Measurements from ENCODE around the gene BATF.

Gene BATF

DNA sequence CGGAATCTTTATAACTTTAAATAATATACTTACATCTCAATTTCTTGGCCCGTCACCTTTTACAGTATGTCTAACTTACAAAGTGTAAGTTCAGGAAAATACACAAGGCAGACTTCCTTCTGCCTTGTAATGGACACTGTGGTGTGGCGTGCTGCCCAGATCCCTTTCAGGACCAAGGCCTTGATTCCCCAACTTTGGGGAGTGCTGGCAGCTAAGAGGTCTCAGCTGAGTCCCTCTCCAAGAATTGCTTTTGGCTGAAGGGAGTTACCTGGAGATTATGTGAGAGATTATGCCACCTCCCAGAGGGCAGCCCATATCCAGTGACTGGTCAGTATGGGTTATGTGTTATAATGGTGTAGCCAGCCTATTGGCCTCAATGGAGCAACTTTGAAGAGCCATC lies 21.2 kb upstream of the BATF start:
- DNase-seq = no peak

DNA sequence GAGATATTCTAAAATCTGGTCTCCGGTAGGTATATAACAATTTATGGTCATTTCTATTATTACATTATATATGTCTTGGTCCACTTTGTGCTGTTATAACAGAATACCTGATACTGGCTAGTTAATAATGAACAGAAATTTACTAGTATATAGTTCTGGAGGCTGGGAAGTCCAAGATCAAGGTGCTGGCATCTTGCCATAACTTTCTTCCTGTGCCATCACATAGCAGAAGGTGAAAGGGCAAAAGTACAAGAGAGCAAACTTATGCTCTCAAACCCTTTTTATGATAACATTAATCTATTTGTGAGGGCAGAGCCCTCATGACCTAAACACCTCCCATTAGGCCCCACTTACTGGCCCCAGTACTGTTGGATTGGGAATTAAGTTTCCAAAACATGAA lies 17.9 kb upstream of the BATF start:
- DNase-seq = no peak

DNA sequence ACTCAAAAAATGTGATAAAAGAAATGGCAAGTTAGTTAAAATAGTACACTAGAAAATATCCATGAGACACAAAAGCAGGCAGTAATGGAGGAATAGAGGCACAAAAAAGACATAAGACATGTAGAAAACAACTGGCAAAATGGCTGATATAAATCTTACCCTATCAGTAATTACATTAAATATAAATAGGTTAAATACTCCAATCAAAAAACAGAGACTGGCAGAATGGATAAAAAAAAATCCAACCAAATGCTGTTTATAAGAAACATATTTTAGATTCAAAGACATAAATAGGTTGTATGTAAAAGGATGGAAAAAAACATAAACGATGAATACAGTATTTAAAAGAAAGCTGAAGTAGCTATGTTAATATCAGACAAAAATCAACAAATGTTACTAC lies 15.3 kb upstream of the BATF start:
- DNase-seq = no peak

DNA sequence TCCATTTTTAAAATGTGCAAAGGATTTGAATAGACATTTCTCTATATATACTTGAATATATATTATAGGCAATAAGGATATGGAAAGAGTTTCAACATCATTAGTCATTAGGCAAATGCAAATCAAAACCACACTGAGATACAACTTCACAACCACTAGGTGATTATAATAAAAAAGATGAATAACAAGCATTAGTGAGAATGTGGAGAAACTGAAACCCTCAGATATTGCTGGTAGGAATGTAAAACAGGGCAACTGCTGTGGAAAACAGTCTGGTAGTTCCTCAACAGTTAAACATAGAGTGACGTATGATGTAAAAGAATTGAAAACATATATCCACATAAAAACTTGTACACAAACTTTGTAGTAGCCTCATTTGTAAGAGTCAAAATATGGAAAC lies 11.7 kb upstream of the BATF start:
- DNase-seq = no peak

DNA sequence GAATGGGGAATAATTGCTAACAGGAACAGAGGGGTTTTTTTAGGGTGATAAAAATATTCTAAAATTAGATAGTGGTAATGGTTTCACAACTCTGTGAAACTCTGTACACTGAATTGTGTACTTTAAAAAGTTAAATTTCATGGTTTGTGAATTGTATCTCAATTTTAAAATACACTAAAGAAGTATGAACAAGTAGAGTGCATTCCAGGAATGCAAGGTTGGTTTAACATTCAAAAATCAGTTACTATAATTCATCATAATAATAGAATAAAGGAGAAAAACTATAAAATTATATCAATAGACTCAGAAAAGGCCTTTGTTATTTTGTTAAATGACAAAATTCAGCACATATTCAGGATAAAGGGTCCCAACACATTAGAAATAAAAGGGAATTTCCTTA lies 11.1 kb upstream of the BATF start:
- DNase-seq = no peak

DNA sequence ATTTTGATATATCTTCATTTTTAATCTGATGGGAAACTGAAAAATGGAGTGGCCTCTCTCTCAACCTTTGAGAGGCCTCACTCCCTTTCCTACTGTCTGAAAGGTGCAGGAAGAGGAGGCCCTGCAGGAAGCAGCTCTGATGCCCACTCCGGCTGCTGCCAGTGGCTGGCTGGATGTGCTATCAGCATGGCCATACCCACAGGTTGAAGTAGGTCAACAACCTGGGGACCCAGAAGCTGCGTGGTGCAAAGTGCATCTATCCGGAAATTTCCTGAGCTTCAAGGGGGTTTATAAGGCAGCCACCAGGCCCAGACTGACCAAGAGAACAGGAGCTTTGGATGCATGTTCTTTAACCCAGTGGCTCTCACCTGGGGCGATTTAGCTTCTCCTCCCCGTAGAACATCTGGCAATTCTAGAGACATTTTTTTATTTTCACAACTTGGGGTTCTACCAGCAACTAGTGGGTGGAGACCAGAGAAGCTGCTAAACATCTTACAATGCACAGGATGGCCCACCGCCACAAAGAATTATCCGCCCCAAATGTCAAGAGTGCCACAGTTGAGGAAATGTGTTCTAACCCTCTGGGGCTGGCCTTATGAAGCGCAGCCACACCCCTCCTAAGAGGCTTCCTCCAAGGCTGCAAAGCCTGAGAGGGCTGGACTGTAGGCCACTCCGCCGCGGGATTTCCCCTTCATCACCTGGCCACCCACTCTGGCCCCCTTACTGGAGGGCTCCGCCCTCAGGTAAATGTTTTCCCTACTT lies 8.2 kb upstream of the BATF start:
- DNase-seq = no peak

DNA sequence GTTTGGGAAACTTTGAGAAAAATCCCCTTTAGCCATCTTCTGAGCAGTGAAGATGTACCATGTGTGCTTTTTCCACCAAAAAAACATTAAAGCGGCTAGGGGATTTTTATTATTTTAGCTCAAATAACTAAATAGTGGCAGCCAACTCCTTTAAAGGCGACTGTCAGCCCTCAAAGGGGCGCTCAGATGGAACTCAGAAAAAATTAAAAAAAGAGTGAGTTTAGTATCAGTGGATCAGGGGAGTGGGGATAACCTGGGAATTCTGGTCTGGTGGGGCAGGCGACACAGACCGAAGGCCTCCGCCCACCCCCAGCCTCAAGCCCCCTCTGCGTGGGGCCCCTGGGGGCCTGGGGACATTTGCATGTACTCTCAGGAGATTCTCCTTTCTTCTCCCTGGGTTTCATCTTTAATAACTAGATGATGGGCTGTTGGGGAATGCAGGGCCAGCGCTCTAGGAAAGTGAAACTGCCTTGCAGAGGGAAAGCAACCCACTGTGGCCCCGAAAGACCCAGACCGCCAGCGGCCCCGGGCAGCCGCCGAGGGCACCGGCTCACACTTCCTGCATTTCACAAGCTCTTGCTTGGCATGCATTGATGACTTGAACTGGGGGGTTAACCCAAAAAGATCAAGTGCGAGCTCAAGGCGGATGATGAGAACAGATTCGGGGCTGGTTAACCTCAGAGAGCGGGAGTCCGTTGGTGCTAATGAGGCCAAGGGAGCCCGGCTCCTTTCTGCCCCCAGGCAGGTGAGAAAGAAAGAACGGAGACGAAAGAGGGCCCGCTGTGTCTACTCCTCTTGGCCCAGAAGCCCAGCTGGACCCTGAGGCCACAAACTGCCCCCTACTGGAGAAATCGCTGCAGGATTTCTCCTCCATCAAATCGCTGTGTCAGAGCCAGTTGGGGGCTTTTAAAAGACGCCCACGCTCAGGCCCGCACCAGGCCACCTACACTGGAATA lies 7.3 kb upstream of the BATF start:
- DNase-seq = no peak

DNA sequence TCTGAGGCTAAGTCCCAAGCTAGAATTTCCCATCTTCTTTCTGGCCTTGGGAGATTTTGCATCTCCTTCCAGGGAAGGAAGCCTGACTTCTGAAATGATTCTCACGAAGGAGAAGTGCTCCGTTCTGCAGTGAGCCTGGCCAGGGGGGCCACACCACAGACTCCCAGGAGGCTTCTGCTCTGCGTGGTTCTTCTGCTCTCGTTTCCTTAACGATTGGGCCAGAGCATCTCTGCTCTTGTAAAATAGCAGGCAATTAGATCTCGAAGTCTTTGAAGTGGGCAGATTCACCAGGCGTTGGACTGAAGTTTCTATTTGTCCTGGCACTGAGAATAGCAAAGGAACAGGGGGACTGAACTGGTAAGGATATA lies 6.7 kb upstream of the BATF start:
- DNase-seq = no peak

DNA sequence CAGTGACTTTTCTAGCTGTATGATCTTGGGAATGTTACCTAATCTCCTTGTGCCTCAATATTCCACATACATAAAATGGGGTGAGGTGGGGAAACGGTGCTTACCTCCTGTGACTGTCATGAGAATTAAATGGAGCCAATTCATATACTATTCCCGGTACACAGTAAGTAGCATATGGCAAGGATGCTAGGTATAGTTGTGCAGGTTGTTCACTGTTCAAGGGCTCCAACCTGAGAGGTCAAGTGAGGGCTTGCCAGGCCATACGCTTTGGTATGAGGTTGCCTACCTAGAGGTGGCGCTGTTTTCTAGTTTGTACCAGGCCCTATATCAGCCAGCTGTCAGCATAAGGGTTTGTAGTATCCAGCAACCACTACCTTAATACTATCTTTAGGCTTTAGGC lies 3.6 kb upstream of the BATF start:
- no peak for DNase-seq

DNA sequence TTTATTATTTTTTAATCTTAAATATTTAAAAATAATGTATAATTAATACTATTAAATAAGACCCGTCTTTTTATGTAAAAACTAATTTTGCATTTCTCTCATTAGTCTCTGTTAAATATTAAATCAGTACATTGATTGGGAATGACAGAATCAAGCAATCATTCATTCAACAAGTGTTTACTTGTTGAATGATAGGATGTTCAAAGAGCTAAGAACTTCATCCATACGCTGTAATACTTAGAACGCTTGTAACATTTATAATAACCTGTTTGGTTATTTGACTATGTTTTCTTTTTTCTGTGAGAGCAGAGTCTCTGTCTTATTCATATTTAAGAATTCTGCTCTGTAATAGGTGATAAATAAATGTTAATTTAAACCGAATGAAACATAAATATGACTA lies 2.9 kb upstream of the BATF start:
- no peak for DNase-seq

DNA sequence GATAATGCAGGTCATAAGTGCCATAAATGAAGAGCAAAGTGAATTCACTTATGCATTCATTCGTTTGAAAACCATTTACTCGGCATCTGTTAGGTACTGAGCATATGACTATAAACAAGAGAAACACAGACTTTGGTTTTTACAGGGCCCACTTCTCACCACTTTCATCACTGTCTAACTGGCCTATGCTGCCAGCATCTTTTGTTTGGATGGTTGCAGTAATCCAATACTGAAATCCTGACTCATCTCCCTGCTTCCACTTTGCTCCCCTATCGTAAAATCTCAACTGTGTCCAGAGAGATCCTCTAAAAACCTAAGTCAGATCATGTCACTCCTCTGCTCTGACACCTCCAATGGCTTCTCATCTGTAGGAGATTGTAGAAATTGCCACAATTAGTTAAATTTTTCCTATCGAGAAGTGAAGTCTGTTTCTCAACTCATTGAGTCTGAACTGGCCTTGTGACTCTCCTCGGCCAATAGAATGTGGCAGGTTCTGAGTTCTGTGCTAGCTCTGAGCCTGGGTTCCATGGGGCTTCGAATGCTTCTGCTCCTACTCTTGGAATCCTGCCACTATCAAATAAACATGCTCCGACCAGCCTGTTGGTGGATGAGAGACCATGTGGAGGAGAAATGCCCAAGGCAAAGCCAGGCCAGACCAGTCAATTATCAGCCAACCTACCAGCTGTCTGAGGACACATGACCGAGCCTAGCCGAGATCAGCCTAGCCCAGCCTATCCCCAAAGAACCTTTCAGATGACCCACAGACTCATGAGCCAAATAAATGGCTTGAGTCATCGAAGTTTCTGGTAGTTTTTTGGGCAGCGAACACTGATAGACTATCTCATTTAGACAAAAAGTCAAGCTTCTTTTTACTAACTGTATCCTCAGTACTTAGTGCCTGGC lies 2.2 kb upstream of the BATF start:
- DNase-seq = no peak

DNA sequence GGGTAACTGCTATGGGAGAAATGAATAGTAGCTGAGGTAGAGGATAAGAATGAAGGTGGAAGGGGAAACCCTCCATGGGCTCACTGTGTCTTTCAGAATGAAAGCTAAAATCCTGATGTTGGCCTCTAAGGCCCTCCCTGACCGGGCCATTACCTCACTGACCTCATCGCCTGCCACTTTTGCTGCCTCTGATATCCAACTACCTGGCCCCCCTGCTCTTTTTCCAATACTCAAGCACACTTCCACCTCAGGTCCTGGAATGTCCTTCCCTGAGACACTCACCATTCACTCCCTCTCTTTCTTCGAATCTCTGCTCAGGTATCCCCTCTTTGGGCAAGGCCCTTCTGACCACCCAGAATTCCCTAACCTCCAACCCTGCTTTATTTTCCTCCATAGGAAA lies 1.4 kb upstream of the BATF start:
- DNase-seq = no peak

DNA sequence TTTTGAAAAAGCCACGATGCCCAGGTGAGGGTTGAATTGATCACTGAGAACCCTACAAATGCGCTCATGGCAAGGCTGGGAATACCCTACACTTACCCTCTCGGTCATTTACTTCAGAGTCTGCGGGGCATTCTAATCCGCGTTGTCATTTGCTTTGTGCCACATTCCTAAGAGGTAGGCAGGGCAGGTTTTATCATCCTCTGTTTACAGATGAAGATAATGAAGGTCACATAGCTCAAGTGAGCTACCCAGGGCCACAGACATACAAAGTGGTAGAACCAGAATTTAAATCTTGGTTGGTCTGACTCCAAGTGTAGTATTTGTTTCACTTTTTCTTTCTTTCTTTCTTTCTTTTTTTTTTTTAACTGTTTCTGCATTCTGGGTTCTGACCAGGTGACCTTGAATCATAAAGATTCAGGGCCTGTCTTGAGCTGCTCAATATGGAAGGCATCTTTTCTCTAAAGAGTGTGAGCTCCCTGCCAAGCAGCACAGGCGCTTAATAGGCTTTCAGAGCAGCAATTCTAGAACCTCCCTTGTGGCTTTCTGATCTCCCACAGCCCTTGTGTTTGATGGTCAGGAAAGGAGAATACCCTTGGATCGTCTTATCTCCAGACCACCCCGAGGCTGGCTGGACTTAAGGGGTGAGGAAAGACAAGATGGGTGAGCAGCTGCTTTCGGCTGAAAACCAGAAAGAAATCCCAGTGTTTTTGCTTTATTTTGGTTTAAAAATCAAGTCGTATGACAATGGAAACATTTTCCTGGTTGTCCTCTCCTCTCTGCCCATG lies 662 bp upstream of the BATF start:
- no peak for DNase-seq

DNA sequence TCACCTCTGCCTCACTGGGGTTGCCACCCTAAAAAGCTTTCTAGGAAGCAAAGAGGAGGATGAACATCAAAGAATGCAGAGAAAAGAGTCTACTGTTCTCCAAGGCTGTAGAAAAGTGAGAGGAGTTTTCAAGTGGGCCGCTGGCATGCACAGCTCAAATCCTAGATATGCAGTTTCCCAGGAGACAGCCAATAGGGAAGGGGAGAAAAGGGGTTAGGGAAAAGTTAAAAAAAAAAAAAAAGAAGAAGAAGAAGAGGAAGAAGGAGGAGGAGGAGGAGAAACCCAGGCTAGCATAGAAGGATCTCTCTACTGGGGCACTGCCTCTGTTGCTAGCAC lies 682 bp downstream of the BATF start:
- no peak for DNase-seq

DNA sequence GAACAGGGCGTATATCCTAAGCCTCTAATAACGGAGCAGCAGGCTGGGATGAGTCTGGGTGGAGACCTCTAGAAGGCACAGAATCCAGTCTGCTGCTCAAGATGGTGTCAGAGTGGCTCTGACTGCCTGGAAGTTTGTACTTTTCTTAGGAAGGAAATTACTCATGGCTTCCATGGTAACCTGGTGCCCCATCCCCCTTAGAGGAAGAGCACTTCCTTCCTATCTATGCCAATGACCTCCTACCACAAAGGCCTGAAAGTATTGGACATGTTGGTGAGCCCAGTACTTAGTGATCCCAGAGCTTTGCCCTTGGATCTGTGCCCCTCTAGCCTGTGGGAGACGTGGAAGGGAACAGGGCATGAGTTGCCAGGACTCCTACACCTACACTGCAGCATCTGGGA lies 1.5 kb downstream of the BATF start:
- DNase-seq = no peak

DNA sequence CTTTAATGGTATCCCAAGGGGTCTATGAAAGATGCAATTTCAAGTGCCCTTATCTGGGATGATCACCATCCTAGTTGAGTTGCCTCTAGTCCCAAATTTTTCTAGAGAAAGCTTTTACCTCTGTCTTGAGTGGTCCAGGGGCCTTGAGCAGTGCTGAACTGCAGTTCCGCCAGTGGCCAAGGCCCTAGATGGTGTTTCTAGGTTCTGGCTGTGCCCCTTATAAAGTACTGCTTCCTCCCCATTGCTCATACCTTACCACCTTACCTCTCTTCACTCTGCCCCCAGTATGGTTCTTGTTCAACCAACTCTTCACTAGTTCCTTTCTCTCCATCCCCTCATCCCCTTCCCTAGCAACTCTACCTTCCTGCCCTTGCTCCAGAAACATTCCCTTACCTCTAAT lies 3.7 kb downstream of the BATF start:
- DNase-seq = no peak

DNA sequence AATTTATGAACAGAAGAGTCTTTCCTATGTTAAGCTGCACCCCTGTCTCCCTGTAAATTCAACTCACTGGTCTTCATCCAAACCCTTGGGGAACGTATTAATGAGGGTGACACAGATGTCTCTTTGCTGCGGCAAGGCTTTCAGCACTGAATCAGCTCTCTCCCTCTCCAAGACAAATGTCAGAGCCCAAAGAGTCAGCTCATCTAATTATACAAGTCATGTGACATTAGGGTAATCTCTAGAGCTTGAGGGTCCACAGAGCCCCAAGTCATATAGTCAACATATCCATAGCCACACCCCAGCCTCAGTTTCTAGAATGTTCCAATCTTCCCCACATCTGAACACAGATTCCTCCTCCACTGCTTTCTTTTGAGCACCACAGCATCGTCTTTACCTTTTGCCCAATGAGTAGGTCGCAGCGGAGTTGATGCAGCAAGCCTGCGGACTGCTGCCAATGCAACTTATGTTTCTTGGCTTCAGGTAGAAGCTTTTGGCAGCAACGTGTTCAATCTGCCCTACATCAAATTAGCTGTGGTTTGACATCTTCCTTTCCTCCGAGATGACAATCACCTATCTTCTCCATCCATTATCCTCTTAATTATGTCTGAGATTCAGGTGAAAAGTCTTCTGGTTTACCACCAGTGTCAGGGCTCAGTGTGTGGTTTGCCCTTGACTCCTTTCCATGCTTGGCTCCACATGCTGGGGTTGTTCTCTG lies 5.3 kb downstream of the BATF start:
- no peak for DNase-seq

DNA sequence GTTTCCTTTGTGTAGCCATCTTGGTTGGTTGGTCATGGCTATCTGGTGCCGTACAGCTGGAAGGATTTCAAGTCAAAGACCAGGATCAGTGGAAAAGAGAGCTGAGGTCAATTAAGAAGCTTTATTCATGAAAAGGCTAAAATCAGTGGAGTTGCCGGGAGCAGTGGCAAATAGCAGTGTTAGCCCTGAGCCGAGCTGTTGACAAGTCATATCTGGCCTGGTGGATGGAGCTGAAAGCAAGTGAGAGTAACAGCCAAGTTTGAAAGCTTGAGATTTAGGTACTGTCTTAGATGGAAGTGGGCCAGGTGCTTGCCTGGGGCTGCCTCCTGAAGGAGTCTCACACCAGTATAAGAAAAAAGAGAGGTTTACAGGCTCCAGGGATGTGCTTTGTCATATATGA lies 9.0 kb downstream of the BATF start:
- DNase-seq = no peak

DNA sequence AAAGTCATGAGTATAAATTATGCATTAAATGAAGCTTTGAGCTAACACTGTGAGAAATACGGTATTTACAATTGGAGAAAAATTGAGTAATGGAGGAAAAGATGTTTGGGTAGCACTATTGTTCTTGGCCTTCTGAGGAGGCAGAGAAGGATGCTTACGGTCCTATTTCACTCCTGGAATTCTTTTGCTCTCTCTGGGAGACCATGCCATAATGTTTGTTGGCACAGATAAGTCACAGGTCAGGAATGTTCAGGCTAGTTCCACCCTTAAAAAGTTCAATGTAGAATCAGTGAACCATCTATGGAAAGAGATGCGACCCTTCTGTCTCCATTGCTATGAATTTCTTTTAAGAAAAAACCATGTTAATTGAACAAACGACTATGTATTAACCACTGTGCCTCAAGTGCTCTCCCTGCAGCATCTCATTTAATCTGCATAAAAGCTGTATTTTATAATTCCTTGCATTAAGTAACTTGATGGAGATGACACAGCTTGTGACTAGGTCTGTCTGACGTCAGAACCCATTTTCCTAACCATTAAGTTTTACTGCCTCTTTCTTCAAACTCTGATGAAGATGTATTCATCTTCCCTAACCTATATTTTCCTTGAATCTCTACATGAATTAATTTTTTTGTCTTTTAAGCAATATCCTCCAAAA lies 9.5 kb downstream of the BATF start:
- DNase-seq = no peak

DNA sequence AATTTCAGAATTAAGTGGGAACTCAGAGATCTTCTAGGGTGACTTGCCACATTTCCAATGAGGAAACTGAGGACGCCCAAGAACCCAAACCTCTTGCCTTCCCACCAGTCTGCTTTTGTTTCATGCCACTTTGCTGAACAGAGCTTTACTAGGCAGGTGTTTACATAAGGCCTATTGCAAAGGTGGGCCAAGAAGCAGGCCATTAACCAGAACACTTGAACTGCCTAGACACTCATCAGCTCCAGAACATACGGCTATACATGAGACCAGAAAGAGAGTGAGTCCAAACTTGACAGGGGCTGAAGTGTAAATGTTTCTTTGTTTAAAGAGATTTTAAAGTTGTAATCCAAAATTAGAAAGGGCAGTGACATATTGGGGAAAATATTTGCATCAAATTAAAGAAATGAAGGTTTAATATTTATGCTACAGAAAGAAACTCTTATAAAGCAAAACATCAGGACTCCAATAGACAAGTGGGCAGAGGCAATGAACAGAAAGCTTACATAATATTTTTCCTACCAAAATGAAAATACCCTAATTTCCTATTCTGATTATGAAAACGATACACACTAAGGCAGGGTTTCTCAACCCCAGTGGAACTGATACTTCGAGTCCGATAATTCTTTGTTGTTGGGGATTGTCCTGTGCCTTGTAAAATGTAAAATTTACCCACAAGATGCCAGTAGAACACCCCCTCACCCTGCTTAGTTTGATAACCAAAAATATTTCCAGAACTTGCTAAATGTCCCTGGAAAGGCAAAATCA lies 11.7 kb downstream of the BATF start:
- DNase-seq = no peak

Measured in SW 1271 (cell line).